Measurements from ENCODE around the gene DCUN1D2.

Gene DCUN1D2

GRCh38 chr13:113511361-113511760 is 20.9 kb upstream of the DCUN1D2 start:
- Histone ChIP-seq H3K9me3 (ENCODE audit: severe bottlenecking) (no peaks in the 10 kb centered on the region), H3K36me3 (ENCODE audit: low read depth) (peaks cover 45% of the 10 kb centered on the region), H3K27ac (ENCODE audit: poor library complexity, severe bottlenecking) (no peak overlapping the region), H3K4me3 (ENCODE audit: severe bottlenecking) (no peak overlapping the region), H3K27me3 (ENCODE audit: insufficient read depth, poor library complexity, severe bottlenecking) (no peaks in the 10 kb centered on the region), H3K4me1 (ENCODE audit: insufficient read depth, poor library complexity, severe bottlenecking) (no peaks in the 10 kb centered on the region)
- ATAC-seq (ENCODE audit: low read depth), result no peak
- TF ChIP-seq CTCF (IDR thresholded peaks at IDR 0.05; ENCODE audit: poor library complexity, severe bottlenecking), result no peak
- no peak for DNase-seq (ENCODE audit: low spot score)

GRCh38 chr13:113510871-113511270 is 20.4 kb upstream of the DCUN1D2 start:
- no peak for TF ChIP-seq CTCF (IDR thresholded peaks at IDR 0.05; ENCODE audit: poor library complexity, severe bottlenecking)
- Histone ChIP-seq H3K9me3 (ENCODE audit: severe bottlenecking) (no peaks in the 10 kb centered on the region), H3K4me1 (ENCODE audit: insufficient read depth, poor library complexity, severe bottlenecking) (no peaks in the 10 kb centered on the region), H3K36me3 (ENCODE audit: low read depth) (peaks cover 45% of the 10 kb centered on the region), H3K27ac (ENCODE audit: poor library complexity, severe bottlenecking) (no peak overlapping the region), H3K4me3 (ENCODE audit: severe bottlenecking) (no peak overlapping the region), H3K27me3 (ENCODE audit: insufficient read depth, poor library complexity, severe bottlenecking) (no peaks in the 10 kb centered on the region)
- DNase-seq (ENCODE audit: low spot score), result no peak
- ATAC-seq (ENCODE audit: low read depth), result no peak

- Histone ChIP-seq H3K4me3 (ENCODE audit: severe bottlenecking) (no peak overlapping the region), H3K36me3 (ENCODE audit: low read depth) (peaks cover 50% of the 10 kb centered on the region), H3K27ac (ENCODE audit: poor library complexity, severe bottlenecking) (no peak overlapping the region), H3K27me3 (ENCODE audit: insufficient read depth, poor library complexity, severe bottlenecking) (no peaks in the 10 kb centered on the region), H3K4me1 (ENCODE audit: insufficient read depth, poor library complexity, severe bottlenecking) (no peaks in the 10 kb centered on the region), H3K9me3 (ENCODE audit: severe bottlenecking) (no peaks in the 10 kb centered on the region)
- TF ChIP-seq CTCF (IDR thresholded peaks at IDR 0.05; ENCODE audit: poor library complexity, severe bottlenecking), result no peak
- no peak for DNase-seq (ENCODE audit: low spot score)
- no peak for ATAC-seq (ENCODE audit: low read depth)
These were observed 19.5 kb upstream of the DCUN1D2 start for GRCh38 chr13:113509989-113510388.

- no peak for TF ChIP-seq CTCF (IDR thresholded peaks at IDR 0.05; ENCODE audit: poor library complexity, severe bottlenecking)
- H3K27me3 ChIP-seq (ENCODE audit: insufficient read depth, poor library complexity, severe bottlenecking), result no peaks in the 10 kb centered on the region
- peaks cover 55% of the 10 kb centered on the region for H3K36me3 ChIP-seq (ENCODE audit: low read depth)
- ATAC-seq (ENCODE audit: low read depth) (no peak), DNase-seq (ENCODE audit: low spot score) (no peak)
- no peak overlapping the region for H3K4me3 ChIP-seq (ENCODE audit: severe bottlenecking)
- no peaks in the 10 kb centered on the region for H3K9me3 ChIP-seq (ENCODE audit: severe bottlenecking)
- no peak overlapping the region for H3K27ac ChIP-seq (ENCODE audit: poor library complexity, severe bottlenecking)
- H3K4me1 ChIP-seq (ENCODE audit: insufficient read depth, poor library complexity, severe bottlenecking), result no peaks in the 10 kb centered on the region
These were observed 18.2 kb upstream of the DCUN1D2 start for GRCh38 chr13:113508521-113509254.
